Lower leg skin (tissue), 4 donors: Measurements from ENCODE around the gene NFKBIZ. TPM values are rescaled to one million over a fixed set of nuclear protein-coding genes. Genes with fewer than 3 reads are reported as not detected.

Experiments
- DNase-seq, 2 donors: peaks; one replicate each; pipeline ENCODE4 v3.0.0-alpha.2; 2019; ENCODE audit warnings: low spot score in 2 of 2
- H3K4me3 ChIP-seq: fragments of 200-600 bp; sonication (generic); 2 replicates; pipeline ENCODE4 v1.5.1; 2017; ENCODE audit warnings: mild to moderate bottlenecking, low read depth; ENCODE audit not compliant: poor library complexity, severe bottlenecking
- CTCF ChIP-seq, 3 donors: fragments of 450-650 bp; IDR thresholded peaks; one replicate each; pipeline ENCODE4 v1.5.1; 2016; ENCODE audit warnings: antibody characterized with exemption in 3 of 3, mild to moderate bottlenecking in 3 of 3, moderate library complexity in 2 of 3
- POLR2A ChIP-seq, 2 donors: fragments of 450-650 bp; IDR thresholded peaks; one replicate each; pipeline ENCODE4 v1.6.1; 2016 to 2017; ENCODE audit warnings: antibody characterized with exemption in 2 of 2, mild to moderate bottlenecking in 1 of 2, moderate library complexity in 1 of 2
- WGBS, 2 donors: methylation state at CpG; one replicate each; pipeline ENCODE4 v1.1.5; 2018; 5-methylcytosine and 5-hydroxymethylcytosine counted together
- intact Hi-C: fragments of 100-400 bp; cut with DNase I; formaldehyde crosslinking; loops from one replicate; pipeline ENCODE4 v1.15.0; 2023; ENCODE audit warnings: low total_unique reads
- total RNA-seq, 4 donors: library from RNA; depleted of rRNA; stranded (reverse); fragments of >200 nt; gene quantifications; one replicate each; pipeline ENCODE4 v1.1.0, GENCODE V29; 2016

Gene NFKBIZ
- total RNA-seq, 4 donors from 2014 or later = 155 to 440 (median 310) TPM

DNA sequence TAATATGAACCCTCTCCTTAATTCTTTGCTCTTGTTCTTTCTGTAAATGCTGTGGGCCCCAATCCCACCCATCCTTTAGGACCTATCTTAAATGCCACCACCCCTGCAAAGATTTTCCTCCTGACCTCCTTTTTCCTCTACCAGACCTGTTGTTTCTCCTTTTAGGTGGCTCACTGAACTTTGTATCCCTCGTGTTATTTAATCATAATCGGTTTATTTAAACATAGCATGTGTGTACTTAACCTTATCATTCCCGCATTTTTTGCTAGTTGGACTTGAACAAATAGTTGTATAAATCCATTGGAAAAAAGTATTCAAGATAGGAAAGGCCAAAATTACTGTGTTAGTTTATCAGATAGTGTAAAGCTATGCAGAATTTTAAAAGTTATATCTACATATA lies 988 bp upstream of the NFKBIZ start:
- no peak overlapping the region for H3K4me3 ChIP-seq
- TF ChIP-seq POLR2A (IDR thresholded peaks at IDR 0.05) = no peak
- TF ChIP-seq CTCF (IDR thresholded peaks at IDR 0.05) = no peak
- intact Hi-C loops = no loop called here
- DNase-seq = no peak
- WGBS, 2 donors = 23 to 31% methylated on average over 3 of the region's 3 CpGs

- 0 to 3% methylated on average over 26 to 51 of the region's 67 CpGs for WGBS, 2 donors
- H3K4me3 ChIP-seq = peak overlapping the region; percentile 98
- DNase-seq = peak; percentile 41 to 90
- no peak for TF ChIP-seq CTCF (IDR thresholded peaks at IDR 0.05)
- TF ChIP-seq POLR2A (IDR thresholded peaks at IDR 0.05) = no peak
- intact Hi-C loops = loop anchor here (10.0 kb wide), 1 partner anchor 345 kb away; no protein-coding TSS in a partner anchor
Observed at GRCh38 chr3:101849714-101850245, 466 bp downstream of the NFKBIZ start.

DNA sequence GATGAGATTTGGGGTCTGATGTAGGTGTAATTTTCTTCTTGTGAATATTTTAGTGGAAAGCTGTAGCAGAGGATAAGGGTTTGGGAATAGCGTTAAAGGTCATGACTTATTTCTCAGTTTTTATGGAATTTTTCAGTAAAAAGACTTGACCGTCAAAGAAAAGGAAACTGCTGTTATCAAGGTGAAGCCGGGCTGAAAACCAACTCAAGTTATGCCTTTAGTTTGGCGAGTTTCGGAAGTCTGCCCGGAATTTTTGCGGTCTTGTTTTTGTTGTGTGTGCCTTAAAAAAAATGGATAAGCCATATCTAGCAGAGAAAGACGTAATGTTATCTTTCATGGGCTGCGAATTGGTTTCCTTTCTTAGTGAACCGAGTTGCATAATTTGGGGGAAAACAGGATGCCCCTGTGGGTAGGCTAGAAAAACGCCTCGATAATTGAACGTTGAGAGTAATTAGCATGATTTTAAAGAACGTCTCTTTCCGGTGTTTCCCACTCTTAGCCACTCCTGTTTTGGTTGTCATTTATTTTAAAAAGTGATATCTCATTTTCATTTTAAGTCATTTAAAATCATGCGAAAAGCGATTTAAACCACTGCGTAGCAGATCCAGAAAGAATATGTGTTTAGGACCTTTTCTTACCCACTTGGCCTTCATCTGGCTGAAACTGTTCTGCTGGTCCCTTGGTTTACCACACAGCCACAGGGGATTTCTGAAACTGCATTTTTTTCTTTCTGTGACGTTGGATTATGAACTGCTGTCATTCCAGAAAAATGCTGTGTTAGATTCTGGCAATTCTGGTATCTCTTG lies 1.1 kb downstream of the NFKBIZ start:
- no peak for DNase-seq
- peak overlapping the region; percentile 98 for H3K4me3 ChIP-seq
- intact Hi-C loops = loop anchor here (10.0 kb wide), 1 partner anchor 344 kb away; no protein-coding TSS in a partner anchor
- TF ChIP-seq POLR2A (IDR thresholded peaks at IDR 0.05) = no peak
- TF ChIP-seq CTCF (IDR thresholded peaks at IDR 0.05) = no peak
- WGBS, 2 donors = 1 to 2% methylated on average over 19 of the region's 19 CpGs

DNA sequence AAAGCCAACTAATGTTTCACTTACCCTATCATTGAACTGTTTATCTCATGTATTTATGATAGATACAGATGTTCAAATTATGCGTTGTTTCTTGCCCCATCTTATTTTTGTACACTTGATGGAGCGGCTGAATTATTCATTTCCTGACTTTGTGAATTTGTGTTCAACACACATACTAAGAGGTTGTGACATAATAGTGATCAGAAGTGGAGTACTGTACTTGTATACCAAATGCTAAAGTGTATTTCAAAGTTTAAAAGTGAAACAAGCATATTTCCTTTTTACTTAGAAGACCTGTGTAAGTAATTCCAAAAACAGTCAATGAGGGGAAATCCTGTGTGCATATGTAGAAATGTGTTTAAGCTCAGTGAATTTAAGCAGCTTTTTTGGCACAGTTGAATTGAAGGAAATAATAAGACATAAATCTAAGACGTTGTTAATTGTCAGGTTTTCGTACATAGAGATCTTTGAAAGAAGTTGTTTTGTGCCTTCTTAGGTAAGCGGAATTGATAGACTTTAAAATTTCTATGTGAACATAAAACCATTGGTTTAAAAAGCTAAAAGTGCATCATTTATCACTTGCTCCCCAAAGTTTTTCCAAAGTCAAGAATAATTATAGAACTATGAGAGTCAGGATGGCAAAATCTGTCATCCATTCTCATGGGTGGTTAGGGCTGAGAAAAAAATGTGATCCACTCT lies 1.9 kb downstream of the NFKBIZ start:
- intact Hi-C loops = loop anchor here (10.0 kb wide), 1 partner anchor 344 kb away; no protein-coding TSS in a partner anchor
- TF ChIP-seq POLR2A (IDR thresholded peaks at IDR 0.05) (no peak), CTCF (IDR thresholded peaks at IDR 0.05) (no peak)
- whole genome bisulfite sequencing, 2 donors = 19% methylated on average over 5 of the region's 5 CpGs

GRCh38 chr3:101851850-101852714 lies 2.8 kb downstream of the NFKBIZ start:
- intact Hi-C loops = loop anchor here (10.0 kb wide), 1 partner anchor 343 kb away; no protein-coding TSS in a partner anchor
- TF ChIP-seq POLR2A (IDR thresholded peaks at IDR 0.05) (no peak), CTCF (IDR thresholded peaks at IDR 0.05) (no peak)
- DNase-seq = no peak
- H3K4me3 ChIP-seq = peak overlapping the region; percentile 7
- WGBS, 2 donors = 46 to 50% methylated on average over 6 of the region's 6 CpGs

More for the DNA sequence above, 1.9 kb downstream of the NFKBIZ start:
- H3K4me3 ChIP-seq = peak overlapping the region; percentile 98
- DNase-seq = no peak
